ENCODE measurements around the gene APOBEC2. TPM values are rescaled to one million over a fixed set of nuclear protein-coding genes. Genes with fewer than 3 reads are reported as not detected.

The APOBEC2 gene
- total and polyA plus RNA-seq, 2 of the 13 experiments (the other 11 are each of a cell fraction or from before 2014, with no cell fraction given) = 0.09 TPM; not detected in 1

- under 1% methylated on average over 16 of the region's 16 CpGs for WGBS (ENCODE audit: low lambda C conversion rate)
- no peaks in the 10 kb centered on the region for H3K9me3 ChIP-seq (ENCODE audit: low read length)
- H4K20me1 ChIP-seq (ENCODE audit: insufficient read depth, low read length) = peaks cover 17% of the 10 kb centered on the region
- CTCF ChIA-PET (ENCODE audit: low intra/inter-chr PET ratio, low total read pairs) = no interaction called here
- intact Hi-C loops (cut with micrococcal nuclease; ENCODE audit: unreplicated experiment) = no loop called here
- ATAC-seq (no peak), FAIRE-seq (no peak), DNase-seq (ENCODE audit: low spot score) (no peak)
- H3K9ac ChIP-seq (ENCODE audit: insufficient read depth, low read depth, low read length) = peak overlapping the region; percentile 99
- peak overlapping the region; percentile 88 for H3K4me2 ChIP-seq (ENCODE audit: low read depth, low read length)
- no peak overlapping the region for H2AFZ ChIP-seq (ENCODE audit: low read length)
- H3K36me3 ChIP-seq (replicated peaks in 1 of 2; ENCODE audit: control insufficient read depth in 1 of 2, insufficient read depth in 2 of 2, low read length in 2 of 2) = peaks cover 0 to 21% of the 10 kb centered on the region in 2 experiments; a peak in 3 of 5 replicates
- peaks cover 48% of the 10 kb centered on the region for H3K4me1 ChIP-seq (ENCODE audit: insufficient read depth, low read length)
- in situ Hi-C loops (cut with HindIII; ENCODE audit: extremely low pct_ligation_motif_present, low pct_unique_long_range_greater_than_20kb) = loop anchor here (5.0 kb wide), 1 partner anchor 74 kb away; no protein-coding TSS in a partner anchor
- peaks cover 37% of the 10 kb centered on the region for H3K79me2 ChIP-seq (ENCODE audit: insufficient read depth, low read length)
- BruUV-seq (replicated peaks) = no TSS peak
- H3K27ac ChIP-seq (ENCODE audit: extremely low read length, insufficient read depth, low read length) = peak overlapping the region; percentile 97
- POLR2A ChIA-PET = interaction anchor here (1.0 to 3.0 kb wide), 6 partner anchors 15 to 113 kb away, joined by 3 to 46 read pairs (median 10); partner anchors contain the start of gene UNC5CL
- H3K27me3 ChIP-seq (ENCODE audit: control insufficient read depth in 1 of 2, insufficient read depth in 2 of 2, low read length in 2 of 2) = no peaks in the 10 kb centered on the region; a peak in 2 of 5 replicates
- H3K4me3 ChIP-seq (replicated peaks in 1 of 3; ENCODE audit: insufficient read depth in 1 of 3, low read depth in 2 of 3, low read length in 3 of 3) = peak overlapping the region; percentile 61 to 100 (median 73)
- TF ChIP-seq ZFP82 (CRISPR knock-in tag; IDR thresholded peaks at IDR 0.05; ENCODE audit: borderline replicate concordance) (0 out of 2 replicates have a peak, but pooled peaks have one; percentile 4), ZNF331 (CRISPR knock-in tag; IDR thresholded peaks at IDR 0.05) (peak; percentile 49; the same call in 1 of the 2 replicates), SP1 (IDR thresholded peaks at IDR 0.05) (no peak), SP1 (CRISPR knock-in tag; IDR thresholded peaks at IDR 0.05) (peak; percentile 64; the same call in 1 of the 2 replicates), HNF4G (IDR thresholded peaks at IDR 0.05; ENCODE audit: borderline replicate concordance, low read depth, low read length) (no peak), HNF4G (CRISPR knock-in tag; IDR thresholded peaks at IDR 0.05; ENCODE audit: borderline replicate concordance, low read depth) (no peak), DRAP1 (CRISPR knock-in tag; IDR thresholded peaks at IDR 0.05) (peak; percentile 77), ZNF121 (CRISPR knock-in tag; IDR thresholded peaks at IDR 0.05) (no peak), STAG1 (CRISPR knock-in tag; IDR thresholded peaks at IDR 0.05) (peak; percentile 33), GPBP1L1 (CRISPR knock-in tag; IDR thresholded peaks at IDR 0.05) (no peak), RORA (CRISPR knock-in tag; IDR thresholded peaks at IDR 0.05) (no peak), HNF1A (IDR thresholded peaks at IDR 0.05; ENCODE audit: low read depth) (no peak), HNF1A (CRISPR knock-in tag; IDR thresholded peaks at IDR 0.05; ENCODE audit: borderline replicate concordance) (no peak), STAT6 (CRISPR knock-in tag; IDR thresholded peaks at IDR 0.05; ENCODE audit: borderline replicate concordance) (0 out of 2 replicates have a peak, but pooled peaks have one; percentile 4), CENPBD1 (CRISPR knock-in tag; IDR thresholded peaks at IDR 0.05; ENCODE audit: borderline replicate concordance, low read depth) (0 out of 2 replicates have a peak, but pooled peaks have one; percentile 20)
These were observed 18.5 kb downstream of the APOBEC2 start for GRCh38 chr6:41071501-41071922.
